Liver (tissue), 9 donors: ENCODE measurements around the gene ARL11. TPM values are rescaled to one million over a fixed set of nuclear protein-coding genes. Genes with fewer than 3 reads are reported as not detected.

Experiments
- DNase-seq: peaks from one replicate; pipeline ENCODE4 v3.0.0-alpha.2; 2017; ENCODE audit warnings: low spot score
- H3K27ac ChIP-seq, 2 donors: one replicate each; pipeline ENCODE4 v1.7.0; 2013; ENCODE audit warnings: inconsistent platforms in 2 of 2, low read length in 2 of 2, control low read depth in 1 of 2, low read depth in 1 of 2, mild to moderate bottlenecking in 1 of 2
- H3K27me3 ChIP-seq, 4 donors: one replicate each; pipeline versions ENCODE4 v1.6.1 to v1.7.0; 2013; ENCODE audit warnings: low read length in 3 of 4, inconsistent platforms in 1 of 4, mild to moderate bottlenecking in 1 of 4, moderate library complexity in 1 of 4; ENCODE audit not compliant: control insufficient read depth in 4 of 4, insufficient read depth in 4 of 4
- H3K36me3 ChIP-seq, 4 donors: one replicate each; pipeline versions ENCODE4 v1.6.1 to v1.7.0; 2013; ENCODE audit warnings: low read length in 3 of 4, mild to moderate bottlenecking in 3 of 4, low read depth in 1 of 4, moderate library complexity in 1 of 4; ENCODE audit not compliant: control insufficient read depth in 4 of 4, insufficient read depth in 3 of 4
- H3K4me1 ChIP-seq, 4 donors: one replicate each; pipeline versions ENCODE4 v1.6.1 to v1.7.0; 2013; ENCODE audit warnings: low read length in 3 of 4, mild to moderate bottlenecking in 3 of 4, moderate library complexity in 1 of 4; ENCODE audit not compliant: control insufficient read depth in 4 of 4, insufficient read depth in 4 of 4
- H3K4me3 ChIP-seq, 3 donors: one replicate each; pipeline versions ENCODE4 v1.6.1 to v1.7.0; 2013; ENCODE audit warnings: low read length in 3 of 3, control low read depth in 1 of 3, low read depth in 1 of 3, mild to moderate bottlenecking in 1 of 3
- H3K9ac ChIP-seq, 2 donors: one replicate each; pipeline ENCODE4 v1.7.0; 2013; ENCODE audit warnings: low read length in 2 of 2, mild to moderate bottlenecking in 2 of 2, moderate library complexity in 2 of 2, control low read depth in 1 of 2, low read depth in 1 of 2
- H3K9me3 ChIP-seq, 4 donors: one replicate each; pipeline versions ENCODE4 v1.6.1 to v1.7.0; 2013; ENCODE audit warnings: low read length in 3 of 4; ENCODE audit not compliant: control insufficient read depth in 4 of 4
- EGR1 ChIP-seq, 2 donors: IDR thresholded peaks; 2 replicates each; pipeline ENCODE4 v1.6.1; 2016 to 2018; ENCODE audit warnings: antibody characterized with exemption in 2 of 2, low read depth in 2 of 2
- FOXA1 ChIP-seq: IDR thresholded peaks from 2 replicates; pipeline ENCODE4 v1.6.1; 2016; ENCODE audit warnings: antibody characterized with exemption
- FOXA2 ChIP-seq: IDR thresholded peaks from 2 replicates; pipeline ENCODE4 v1.6.1; 2016; ENCODE audit warnings: antibody characterized with exemption
- GABPA ChIP-seq, 2 donors: IDR thresholded peaks in 1 of 2; conservative IDR thresholded peaks in 1 of 2; 2 replicates each; pipeline ENCODE4 v1.6.1; 2016; ENCODE audit warnings: antibody characterized with exemption in 2 of 2, mild to moderate bottlenecking in 1 of 2, moderate library complexity in 1 of 2
- HNF4A ChIP-seq, 2 donors: conservative IDR thresholded peaks; 2 replicates each; pipeline ENCODE4 v1.6.1; 2016; ENCODE audit warnings: antibody characterized with exemption in 2 of 2, mild to moderate bottlenecking in 2 of 2
- HNF4G ChIP-seq: IDR thresholded peaks from 2 replicates; pipeline ENCODE4 v1.6.1; 2016; ENCODE audit warnings: antibody characterized with exemption
- JUND ChIP-seq, 2 donors: IDR thresholded peaks; 2 replicates each; pipeline ENCODE4 v1.6.1; 2016; ENCODE audit warnings: antibody characterized with exemption in 2 of 2
- NR2F2 ChIP-seq: IDR thresholded peaks from 2 replicates; pipeline ENCODE4 v1.6.1; 2016; ENCODE audit warnings: antibody characterized with exemption
- RAD21 ChIP-seq, 2 donors: IDR thresholded peaks; 2 replicates each; pipeline ENCODE4 v1.6.1; 2016; ENCODE audit warnings: antibody characterized with exemption in 2 of 2, mild to moderate bottlenecking in 2 of 2
- RXRA ChIP-seq, 2 donors: IDR thresholded peaks; 2 replicates each; pipeline ENCODE4 v1.6.1; 2017 to 2018; ENCODE audit warnings: antibody characterized with exemption in 2 of 2, mild to moderate bottlenecking in 1 of 2
- SP1 ChIP-seq: IDR thresholded peaks from 2 replicates; pipeline ENCODE4 v1.6.1; 2018; ENCODE audit warnings: antibody characterized with exemption, mild to moderate bottlenecking
- TAF1 ChIP-seq: conservative IDR thresholded peaks from 2 replicates; pipeline ENCODE4 v1.6.1; 2016; ENCODE audit warnings: antibody characterized with exemption, mild to moderate bottlenecking
- WGBS: extraction: QIAGEN DNeasy Blood & Tissue Kit; methylation state at CpG from one replicate; pipeline ENCODE4 v1.1.7; 2013; 5-methylcytosine and 5-hydroxymethylcytosine counted together
- polyA plus RNA-seq, 2 donors: library from polyadenylated mRNA; stranded (reverse) in 1 of 2; unstranded in 1 of 2; fragments of 200-250 nt in 1 of 2; fragments of >200 nt in 1 of 2; fragmentation: Nextera tagmentation in 1 of 2; extraction: Ambion mirVana in 1 of 2; gene quantifications; one replicate each; pipeline versions ENCODE4 v1.2.1 to v1.2.3, GENCODE V29; 2013 to 2015
- total RNA-seq, 2 donors: library from RNA; depleted of rRNA; stranded (reverse); fragments of >200 nt; gene quantifications; one replicate each; pipeline ENCODE4 v1.2.3, GENCODE V29; 2014
- TF ChIP-seq, protein P1 (sequence below): IDR thresholded peaks from 2 replicates; pipeline ENCODE4 v1.6.1; 2016; ENCODE audit warnings: antibody characterized with exemption
- TF ChIP-seq, protein P2 (sequence below): fragments of 150-350 bp; IDR thresholded peaks from 2 replicates; pipeline ENCODE4 v1.5.1; 2017; ENCODE audit warnings: improper control_type of control experiment, low read depth, low read length; ENCODE audit not compliant: missing input control
- TF ChIP-seq, protein P3 (sequence below): IDR thresholded peaks from 2 replicates; pipeline ENCODE4 v1.6.1; 2016; ENCODE audit warnings: antibody characterized with exemption, mild to moderate bottlenecking
- TF ChIP-seq, protein P4 (sequence below): IDR thresholded peaks from 2 replicates; pipeline ENCODE4 v1.6.1; 2016; ENCODE audit warnings: antibody characterized with exemption
- donor health status: healthy.
- donor health status: healthy.
- donor health status: healthy.
- donor health status: healthy.
- donor health status: healthy.

Gene ARL11
- total and polyA plus RNA-seq, 4 donors = 0.11 to 1.5 (median 0.59) TPM

DNA sequence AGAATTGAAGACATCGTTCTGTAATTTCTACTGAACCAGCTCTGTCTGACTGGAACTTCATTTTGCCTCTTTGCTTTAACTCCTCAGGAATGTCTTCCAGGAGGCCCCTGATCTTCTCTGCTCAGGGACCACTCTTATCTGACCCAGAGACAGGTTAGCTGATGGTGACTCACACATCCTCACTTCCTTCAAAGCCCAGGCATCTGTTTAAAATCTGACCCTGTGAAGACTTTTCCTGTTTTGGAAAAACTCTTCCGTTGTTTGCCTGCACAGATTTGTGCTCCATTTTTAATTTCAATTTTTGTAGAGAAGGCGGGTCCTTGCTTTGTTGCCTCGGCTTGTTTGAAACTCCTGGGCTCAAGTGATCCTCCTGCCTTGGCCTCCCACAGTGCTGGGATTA lies 1.6 kb downstream of the ARL11 start (continued):
- TF ChIP-seq RXRA (IDR thresholded peaks at IDR 0.05) = no peak
- no peak for TF ChIP-seq FOXA1
- no peak for TF ChIP-seq SP1
- TF ChIP-seq, protein P1, sequence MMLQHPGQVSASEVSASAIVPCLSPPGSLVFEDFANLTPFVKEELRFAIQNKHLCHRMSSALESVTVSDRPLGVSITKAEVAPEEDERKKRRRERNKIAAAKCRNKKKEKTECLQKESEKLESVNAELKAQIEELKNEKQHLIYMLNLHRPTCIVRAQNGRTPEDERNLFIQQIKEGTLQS = no peak

DNA sequence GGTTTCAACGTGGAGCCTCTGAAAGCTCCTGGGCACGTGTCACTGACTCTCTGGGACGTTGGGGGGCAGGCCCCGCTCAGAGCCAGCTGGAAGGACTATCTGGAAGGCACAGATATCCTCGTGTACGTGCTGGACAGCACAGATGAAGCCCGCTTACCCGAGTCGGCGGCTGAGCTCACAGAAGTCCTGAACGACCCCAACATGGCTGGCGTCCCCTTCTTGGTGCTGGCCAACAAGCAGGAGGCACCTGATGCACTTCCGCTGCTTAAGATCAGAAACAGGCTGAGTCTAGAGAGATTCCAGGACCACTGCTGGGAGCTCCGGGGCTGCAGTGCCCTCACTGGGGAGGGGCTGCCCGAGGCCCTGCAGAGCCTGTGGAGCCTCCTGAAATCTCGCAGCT lies 2.3 kb downstream of the ARL11 start:
- H3K4me3 ChIP-seq = no peak overlapping the region
- no peaks in the 10 kb centered on the region for H3K36me3 ChIP-seq
- TF ChIP-seq NR2F2 = no peak
- TF ChIP-seq, protein P2, sequence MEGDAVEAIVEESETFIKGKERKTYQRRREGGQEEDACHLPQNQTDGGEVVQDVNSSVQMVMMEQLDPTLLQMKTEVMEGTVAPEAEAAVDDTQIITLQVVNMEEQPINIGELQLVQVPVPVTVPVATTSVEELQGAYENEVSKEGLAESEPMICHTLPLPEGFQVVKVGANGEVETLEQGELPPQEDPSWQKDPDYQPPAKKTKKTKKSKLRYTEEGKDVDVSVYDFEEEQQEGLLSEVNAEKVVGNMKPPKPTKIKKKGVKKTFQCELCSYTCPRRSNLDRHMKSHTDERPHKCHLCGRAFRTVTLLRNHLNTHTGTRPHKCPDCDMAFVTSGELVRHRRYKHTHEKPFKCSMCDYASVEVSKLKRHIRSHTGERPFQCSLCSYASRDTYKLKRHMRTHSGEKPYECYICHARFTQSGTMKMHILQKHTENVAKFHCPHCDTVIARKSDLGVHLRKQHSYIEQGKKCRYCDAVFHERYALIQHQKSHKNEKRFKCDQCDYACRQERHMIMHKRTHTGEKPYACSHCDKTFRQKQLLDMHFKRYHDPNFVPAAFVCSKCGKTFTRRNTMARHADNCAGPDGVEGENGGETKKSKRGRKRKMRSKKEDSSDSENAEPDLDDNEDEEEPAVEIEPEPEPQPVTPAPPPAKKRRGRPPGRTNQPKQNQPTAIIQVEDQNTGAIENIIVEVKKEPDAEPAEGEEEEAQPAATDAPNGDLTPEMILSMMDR = no peak
- TF ChIP-seq, protein P1 = no peak
- no peak for TF ChIP-seq FOXA1
- TF ChIP-seq HNF4G = no peak
- TF ChIP-seq, protein P3, sequence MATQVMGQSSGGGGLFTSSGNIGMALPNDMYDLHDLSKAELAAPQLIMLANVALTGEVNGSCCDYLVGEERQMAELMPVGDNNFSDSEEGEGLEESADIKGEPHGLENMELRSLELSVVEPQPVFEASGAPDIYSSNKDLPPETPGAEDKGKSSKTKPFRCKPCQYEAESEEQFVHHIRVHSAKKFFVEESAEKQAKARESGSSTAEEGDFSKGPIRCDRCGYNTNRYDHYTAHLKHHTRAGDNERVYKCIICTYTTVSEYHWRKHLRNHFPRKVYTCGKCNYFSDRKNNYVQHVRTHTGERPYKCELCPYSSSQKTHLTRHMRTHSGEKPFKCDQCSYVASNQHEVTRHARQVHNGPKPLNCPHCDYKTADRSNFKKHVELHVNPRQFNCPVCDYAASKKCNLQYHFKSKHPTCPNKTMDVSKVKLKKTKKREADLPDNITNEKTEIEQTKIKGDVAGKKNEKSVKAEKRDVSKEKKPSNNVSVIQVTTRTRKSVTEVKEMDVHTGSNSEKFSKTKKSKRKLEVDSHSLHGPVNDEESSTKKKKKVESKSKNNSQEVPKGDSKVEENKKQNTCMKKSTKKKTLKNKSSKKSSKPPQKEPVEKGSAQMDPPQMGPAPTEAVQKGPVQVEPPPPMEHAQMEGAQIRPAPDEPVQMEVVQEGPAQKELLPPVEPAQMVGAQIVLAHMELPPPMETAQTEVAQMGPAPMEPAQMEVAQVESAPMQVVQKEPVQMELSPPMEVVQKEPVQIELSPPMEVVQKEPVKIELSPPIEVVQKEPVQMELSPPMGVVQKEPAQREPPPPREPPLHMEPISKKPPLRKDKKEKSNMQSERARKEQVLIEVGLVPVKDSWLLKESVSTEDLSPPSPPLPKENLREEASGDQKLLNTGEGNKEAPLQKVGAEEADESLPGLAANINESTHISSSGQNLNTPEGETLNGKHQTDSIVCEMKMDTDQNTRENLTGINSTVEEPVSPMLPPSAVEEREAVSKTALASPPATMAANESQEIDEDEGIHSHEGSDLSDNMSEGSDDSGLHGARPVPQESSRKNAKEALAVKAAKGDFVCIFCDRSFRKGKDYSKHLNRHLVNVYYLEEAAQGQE = no peak
- no peak for TF ChIP-seq TAF1
- DNase-seq = no peak
- 96% methylated on average over 16 of the region's 16 CpGs for WGBS
- no peak overlapping the region for H3K9ac ChIP-seq
- H3K27me3 ChIP-seq = no peaks in the 10 kb centered on the region
- peaks cover 5 to 11% (median 5%) of the 10 kb centered on the region in 4 donors for H3K4me1 ChIP-seq
- H3K27ac ChIP-seq = no peak overlapping the region
- no peaks in the 10 kb centered on the region for H3K9me3 ChIP-seq

DNA sequence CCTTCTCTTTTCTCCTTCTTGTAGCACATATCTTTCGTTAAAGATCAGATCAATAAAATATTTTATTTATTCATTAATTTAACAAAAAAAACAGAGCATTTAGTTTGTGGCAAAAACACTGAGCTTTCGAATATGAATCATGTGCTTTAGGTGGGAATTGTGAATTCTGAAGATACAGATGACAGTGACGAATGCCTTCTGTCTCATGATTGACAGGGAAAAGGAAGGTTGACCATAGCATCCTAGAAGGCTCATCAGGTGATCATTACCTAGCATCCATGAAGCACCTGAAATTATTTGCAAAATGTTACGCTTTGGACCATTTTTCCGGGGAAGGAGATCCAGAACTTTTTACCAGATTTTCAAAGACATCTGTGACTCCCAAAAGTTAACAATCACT lies 3.8 kb downstream of the ARL11 start:
- no peaks in the 10 kb centered on the region for H3K36me3 ChIP-seq
- H3K4me1 ChIP-seq = peaks cover 0 to 5% (median 3%) of the 10 kb centered on the region in 4 donors
- no peak for TF ChIP-seq EGR1 (IDR thresholded peaks at IDR 0.05; ENCODE audit: low read depth in 2 of 2)
- no peak for TF ChIP-seq HNF4G
- TF ChIP-seq FOXA2 = no peak
- no peaks in the 10 kb centered on the region for H3K9me3 ChIP-seq
- H3K27me3 ChIP-seq = no peaks in the 10 kb centered on the region
- no peak for DNase-seq
- no peak overlapping the region for H3K9ac ChIP-seq
- no peak overlapping the region for H3K4me3 ChIP-seq
- H3K27ac ChIP-seq = no peak overlapping the region
- 86% methylated on average over 5 of the region's 5 CpGs for WGBS

DNA sequence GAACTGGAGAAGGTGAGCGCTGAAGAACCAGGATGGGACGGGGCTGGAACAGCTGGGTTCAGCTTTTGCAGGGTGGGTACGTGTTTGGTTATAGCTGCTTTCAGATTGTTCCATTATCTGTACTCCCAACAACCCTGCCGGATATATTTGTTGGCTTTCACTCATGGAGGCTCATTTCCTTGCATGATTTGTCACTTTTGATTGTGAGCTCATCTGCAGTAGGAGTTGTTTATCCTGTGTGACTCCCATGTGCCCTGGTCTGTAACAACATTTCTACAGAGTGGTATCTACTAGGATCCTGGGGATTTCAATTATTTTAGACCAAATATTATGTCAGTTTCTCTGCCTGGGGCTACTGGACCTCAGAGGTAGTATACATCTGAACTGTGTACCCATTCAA lies 5.4 kb downstream of the ARL11 start:
- no peaks in the 10 kb centered on the region for H3K9me3 ChIP-seq
- H3K27ac ChIP-seq = no peak overlapping the region
- no peak overlapping the region for H3K9ac ChIP-seq
- no peak overlapping the region for H3K4me3 ChIP-seq
- no peak for DNase-seq
- 87% methylated on average over 4 of the region's 4 CpGs for WGBS
- H3K36me3 ChIP-seq = no peaks in the 10 kb centered on the region
- H3K27me3 ChIP-seq = no peaks in the 10 kb centered on the region
- H3K4me1 ChIP-seq = peaks cover 0 to 5% (median 2%) of the 10 kb centered on the region in 4 donors
- TF ChIP-seq RXRA (IDR thresholded peaks at IDR 0.05) (no peak), TAF1 (no peak), HNF4A (conservative IDR thresholded peaks at IDR 0.05) (no peak), FOXA1 (no peak), RAD21 (IDR thresholded peaks at IDR 0.05) (no peak), GABPA (IDR thresholded peaks at IDR 0.05 in 1 of 2, conservative IDR thresholded peaks at IDR 0.05 in 1 of 2) (no peak), JUND (IDR thresholded peaks at IDR 0.05) (no peak)
- TF ChIP-seq, protein P4, sequence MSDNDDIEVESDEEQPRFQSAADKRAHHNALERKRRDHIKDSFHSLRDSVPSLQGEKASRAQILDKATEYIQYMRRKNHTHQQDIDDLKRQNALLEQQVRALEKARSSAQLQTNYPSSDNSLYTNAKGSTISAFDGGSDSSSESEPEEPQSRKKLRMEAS = no peak
- TF ChIP-seq, protein P2 = no peak
